Kidney (tissue), 14 donors: ENCODE data around the gene TRNT1. TPM values are rescaled to one million over a fixed set of nuclear protein-coding genes. Genes with fewer than 3 reads are reported as not detected.

Experiments used
- DNase-seq, 5 donors: peaks; one replicate each; pipeline ENCODE4 v3.0.0-alpha.2; 2013 to 2020
- FAIRE-seq: peaks from 2 replicates; lab custom pipeline; 2012; peaks lifted over from hg19 to GRCh38; lab: Jason Lieb, UNC
- H3K27ac ChIP-seq, 2 donors: one replicate each; pipeline ENCODE4 v1.7.0; 2013; ENCODE audit warnings: low read depth in 2 of 2, low read length in 2 of 2, inconsistent platforms in 1 of 2
- H3K27me3 ChIP-seq: one replicate; pipeline ENCODE4 v1.7.1; 2013; ENCODE audit warnings: low read length, inconsistent platforms; ENCODE audit not compliant: control insufficient read depth, insufficient read depth
- H3K36me3 ChIP-seq, 3 donors: one replicate each; pipeline versions ENCODE4 v1.7.0 to v1.7.1; 2013; ENCODE audit warnings: low read length in 3 of 3, control low read depth in 1 of 3, inconsistent platforms in 1 of 3; ENCODE audit not compliant: insufficient read depth in 3 of 3, control insufficient read depth in 2 of 3
- H3K4me1 ChIP-seq, 3 donors: one replicate each; pipeline versions ENCODE4 v1.7.0 to v1.7.1; 2013; ENCODE audit warnings: low read length in 3 of 3, inconsistent platforms in 1 of 3, low read depth in 1 of 3; ENCODE audit not compliant: control insufficient read depth in 2 of 3, insufficient read depth in 2 of 3
- H3K4me3 ChIP-seq, 3 donors: one replicate each; pipeline versions ENCODE4 v1.7.0 to v1.8.1; 2013; ENCODE audit warnings: low read length in 3 of 3, control low read depth in 1 of 3, inconsistent platforms in 1 of 3
- H3K9ac ChIP-seq, 3 donors: one replicate each; pipeline versions ENCODE4 v1.7.0 to v1.7.1; 2013; ENCODE audit warnings: low read length in 3 of 3, control low read depth in 1 of 3, inconsistent platforms in 1 of 3
- H3K9me3 ChIP-seq, 3 donors: one replicate each; pipeline versions ENCODE4 v1.7.0 to v1.7.1; 2013; ENCODE audit warnings: low read length in 3 of 3, control low read depth in 1 of 3, inconsistent platforms in 1 of 3; ENCODE audit not compliant: control insufficient read depth in 2 of 3, insufficient read depth in 1 of 3
- intact Hi-C: fragments of 100-400 bp; cut with DNase I; formaldehyde crosslinking; loops from one replicate; pipeline ENCODE4 v1.11.1; 2022
- polyA plus RNA-seq: library from polyadenylated mRNA; stranded (reverse); fragments of 350-450 nt; fragmentation: Illumina TruSeq; extraction: RNeasy Lipid Tissue Mini Kit (QIAGEN cat#74804); gene quantifications from one replicate; pipeline ENCODE4 v1.2.3, GENCODE V29; 2014; ENCODE audit warnings: low read depth, low replicate concordance; ENCODE audit not compliant: insufficient read depth
- total RNA-seq: library from RNA; stranded (reverse); fragmentation: NEBNext Ultra II Directional; extraction: Animal tissue kit (Norgen Biotek cat#: 25700); gene quantifications from one replicate; pipeline ENCODE4 v1.2.1, GENCODE V29; 2021
- TF ChIP-seq, protein P1 (sequence below): IDR thresholded peaks from 3 replicates; pipeline ENCODE4 v1.5.1; 2012; ENCODE audit warnings: mild to moderate bottlenecking, moderate library complexity, borderline replicate concordance; ENCODE audit not compliant: insufficient read depth; ENCODE audit errors: extremely low read depth
- donor health status: control.
- donor health status: control.
- donor health status: control.
- donor health status: control.
- donor health status: control.
- donor health status: DM: yes; HTN: yes; CAD: no.
- donor health status: Normal renal cell carcinoma (clear cell type).

The TRNT1 gene
- total and polyA plus RNA-seq, 2 donors from 2014 or later = 17.5 to 27.3 TPM

DNA sequence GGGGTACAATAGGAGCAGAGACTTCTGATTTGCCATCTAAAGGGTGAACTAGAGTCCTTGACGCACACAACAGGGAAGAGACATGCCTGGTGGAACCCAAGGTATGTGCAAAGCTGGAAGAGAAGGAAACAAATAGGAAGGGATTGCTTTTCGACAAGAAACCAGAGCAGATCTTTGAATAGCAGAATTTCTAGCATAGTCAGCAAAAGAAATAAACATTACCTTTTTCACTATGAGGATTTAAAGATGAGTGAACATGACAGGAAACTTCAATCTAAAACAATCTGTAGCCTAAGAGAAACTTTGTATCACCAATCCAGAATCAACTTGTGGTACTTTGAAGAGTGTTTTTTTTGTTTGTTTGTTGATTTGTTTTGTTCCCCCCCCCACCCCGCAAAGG lies 21.5 kb upstream of the TRNT1 start:
- DNase-seq (peak in 1 of 5 donors; percentile 15), FAIRE-seq (no peak)
- Histone ChIP-seq H3K4me3 (no peak overlapping the region), H3K27me3 (no peaks in the 10 kb centered on the region), H3K9ac (no peak overlapping the region), H3K27ac (no peak overlapping the region), H3K36me3 (no peaks in the 10 kb centered on the region), H3K9me3 (no peaks in the 10 kb centered on the region), H3K4me1 (no peaks in the 10 kb centered on the region)
- intact Hi-C loops = no loop called here
- TF ChIP-seq, protein P1, sequence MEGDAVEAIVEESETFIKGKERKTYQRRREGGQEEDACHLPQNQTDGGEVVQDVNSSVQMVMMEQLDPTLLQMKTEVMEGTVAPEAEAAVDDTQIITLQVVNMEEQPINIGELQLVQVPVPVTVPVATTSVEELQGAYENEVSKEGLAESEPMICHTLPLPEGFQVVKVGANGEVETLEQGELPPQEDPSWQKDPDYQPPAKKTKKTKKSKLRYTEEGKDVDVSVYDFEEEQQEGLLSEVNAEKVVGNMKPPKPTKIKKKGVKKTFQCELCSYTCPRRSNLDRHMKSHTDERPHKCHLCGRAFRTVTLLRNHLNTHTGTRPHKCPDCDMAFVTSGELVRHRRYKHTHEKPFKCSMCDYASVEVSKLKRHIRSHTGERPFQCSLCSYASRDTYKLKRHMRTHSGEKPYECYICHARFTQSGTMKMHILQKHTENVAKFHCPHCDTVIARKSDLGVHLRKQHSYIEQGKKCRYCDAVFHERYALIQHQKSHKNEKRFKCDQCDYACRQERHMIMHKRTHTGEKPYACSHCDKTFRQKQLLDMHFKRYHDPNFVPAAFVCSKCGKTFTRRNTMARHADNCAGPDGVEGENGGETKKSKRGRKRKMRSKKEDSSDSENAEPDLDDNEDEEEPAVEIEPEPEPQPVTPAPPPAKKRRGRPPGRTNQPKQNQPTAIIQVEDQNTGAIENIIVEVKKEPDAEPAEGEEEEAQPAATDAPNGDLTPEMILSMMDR = no peak

- intact Hi-C loops = no loop called here
- no peak overlapping the region for H3K4me3 ChIP-seq
- no peak overlapping the region for H3K27ac ChIP-seq
- TF ChIP-seq, protein P1 = no peak
- H3K9ac ChIP-seq = no peak overlapping the region
- FAIRE-seq (no peak), DNase-seq (no peak)
- H3K36me3 ChIP-seq = no peaks in the 10 kb centered on the region
- H3K9me3 ChIP-seq = no peaks in the 10 kb centered on the region
- H3K27me3 ChIP-seq = no peaks in the 10 kb centered on the region
- H3K4me1 ChIP-seq = no peaks in the 10 kb centered on the region
Observed at GRCh38 chr3:3105815-3106214, 20.9 kb upstream of the TRNT1 start.

GRCh38 chr3:3107181-3107580 lies 19.6 kb upstream of the TRNT1 start:
- no peaks in the 10 kb centered on the region for H3K9me3 ChIP-seq
- intact Hi-C loops = no loop called here
- no peak overlapping the region for H3K4me3 ChIP-seq
- H3K27me3 ChIP-seq = no peaks in the 10 kb centered on the region
- TF ChIP-seq, protein P1 = no peak
- H3K36me3 ChIP-seq = no peaks in the 10 kb centered on the region
- DNase-seq (no peak), FAIRE-seq (no peak)
- H3K9ac ChIP-seq = no peak overlapping the region
- H3K27ac ChIP-seq = no peak overlapping the region
- no peaks in the 10 kb centered on the region for H3K4me1 ChIP-seq

GRCh38 chr3:3107858-3108257 lies 18.9 kb upstream of the TRNT1 start:
- no peaks in the 10 kb centered on the region for H3K4me1 ChIP-seq
- H3K9ac ChIP-seq = no peak overlapping the region
- no peaks in the 10 kb centered on the region for H3K27me3 ChIP-seq
- TF ChIP-seq, protein P1 = no peak
- DNase-seq = no peak
- H3K36me3 ChIP-seq = no peaks in the 10 kb centered on the region
- H3K4me3 ChIP-seq = no peak overlapping the region
- FAIRE-seq = no peak
- H3K9me3 ChIP-seq = no peaks in the 10 kb centered on the region
- intact Hi-C loops = no loop called here
- no peak overlapping the region for H3K27ac ChIP-seq
